ENCODE results near the gene STEAP1B.
"Not testable (repeated sequence)": the region's sequence is repeated elsewhere in the genome, so short reads cannot be mapped to it uniquely, and the experiment has no call there.

Gene STEAP1B

DNA sequence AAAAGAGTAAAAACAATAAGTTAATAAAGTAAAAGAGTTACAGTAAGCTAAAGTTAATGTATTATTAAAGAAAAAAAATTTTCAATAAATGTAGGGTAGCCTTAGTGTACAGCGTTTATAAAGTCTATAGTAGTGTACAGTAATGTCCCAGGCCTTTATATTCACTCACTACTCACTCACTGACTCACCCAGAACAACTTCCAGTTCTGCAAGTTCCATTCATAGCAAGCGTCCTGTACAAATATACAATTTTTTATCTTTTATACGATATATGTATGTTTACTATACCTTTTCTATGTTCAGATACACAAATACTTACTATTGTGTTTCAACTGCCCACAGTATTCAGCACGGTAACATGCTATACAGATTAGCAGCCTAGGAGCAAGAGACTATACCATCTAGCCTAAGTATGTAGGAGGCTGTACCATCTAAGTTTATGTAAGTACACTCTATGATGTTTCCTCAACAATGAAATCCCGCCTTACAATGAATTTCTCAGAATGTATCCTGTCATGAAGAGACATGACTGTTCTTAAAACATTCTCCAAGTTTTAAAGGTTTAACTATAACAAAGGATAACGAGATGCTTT is 3.6 kb downstream of the STEAP1B start:
- not testable (repeated sequence) for DNase-seq

DNA sequence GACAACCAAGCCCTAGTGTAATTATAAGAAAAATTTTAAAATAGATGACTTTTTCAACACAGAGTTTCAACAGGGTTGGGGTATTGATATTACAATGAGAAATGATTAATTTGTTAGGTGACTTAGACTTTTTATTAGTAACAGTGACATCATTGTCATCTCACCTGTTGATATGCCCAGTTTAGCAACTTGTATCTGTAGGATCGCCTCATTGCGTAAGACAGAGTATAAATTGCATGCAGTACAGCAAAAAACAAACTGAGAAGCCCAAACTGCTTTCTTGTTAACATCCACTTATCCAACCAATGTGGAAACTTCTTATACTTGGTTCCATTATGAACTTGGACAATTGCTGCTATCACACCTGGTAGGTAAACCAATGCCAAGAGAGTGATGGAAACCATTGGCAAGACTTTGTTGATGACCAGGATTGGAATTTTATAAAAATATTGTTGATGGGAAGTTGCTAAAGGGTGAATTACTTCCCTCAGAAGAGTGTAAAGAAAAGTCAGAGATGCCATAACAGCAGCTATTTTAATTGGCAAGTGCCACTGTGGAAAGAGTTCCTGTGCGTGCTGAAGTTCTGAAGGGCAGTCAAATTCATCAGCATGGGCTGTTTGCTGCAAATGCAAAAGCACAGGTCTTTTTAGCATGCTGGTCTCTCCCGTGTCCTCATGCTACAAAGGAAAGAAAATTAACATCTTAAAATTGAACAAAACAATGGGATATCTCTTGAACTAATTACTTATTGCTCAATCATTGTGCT is 6.6 kb downstream of the STEAP1B start:
- not testable (repeated sequence) for DNase-seq

DNA sequence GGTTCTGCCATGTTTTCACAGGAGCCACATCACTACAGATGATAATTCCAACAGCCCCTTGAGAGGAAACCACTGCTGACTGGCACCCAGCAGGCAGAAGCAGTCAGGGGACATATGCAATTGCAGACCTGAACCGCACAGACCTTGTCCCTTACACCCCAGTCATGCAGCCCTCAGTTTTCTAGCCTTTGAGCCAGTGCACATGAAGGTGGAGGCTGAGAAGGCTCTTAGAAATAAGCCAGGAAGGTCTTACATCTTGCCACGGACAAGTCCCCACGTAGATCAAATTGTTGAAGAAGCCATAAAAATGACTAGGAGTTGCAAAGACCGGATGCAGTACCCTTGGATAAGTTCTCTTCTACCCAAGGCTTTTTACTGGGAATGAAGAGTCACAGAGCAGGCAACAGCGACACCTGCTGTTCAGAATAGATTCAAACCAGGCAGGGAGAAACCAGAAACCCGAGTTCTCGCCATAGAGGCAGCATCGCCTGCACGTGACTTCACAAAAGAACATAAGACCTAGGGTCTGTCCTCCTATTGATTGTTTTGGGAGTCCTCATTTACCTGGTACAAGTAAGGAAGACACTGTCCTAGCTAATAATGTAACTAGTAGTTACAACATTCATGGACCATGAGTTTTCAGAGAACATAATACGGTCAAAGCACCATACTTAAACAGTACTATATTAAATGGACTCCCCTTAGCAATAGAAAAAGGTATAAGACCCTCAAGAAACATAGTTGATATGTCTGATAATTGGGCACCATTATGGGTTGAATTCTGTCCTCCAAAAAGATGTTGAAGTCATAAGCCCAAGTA is 11.1 kb downstream of the STEAP1B start:
- peak in 3 of 4 experiments; percentile 15 to 26 (median 21) for DNase-seq

DNA sequence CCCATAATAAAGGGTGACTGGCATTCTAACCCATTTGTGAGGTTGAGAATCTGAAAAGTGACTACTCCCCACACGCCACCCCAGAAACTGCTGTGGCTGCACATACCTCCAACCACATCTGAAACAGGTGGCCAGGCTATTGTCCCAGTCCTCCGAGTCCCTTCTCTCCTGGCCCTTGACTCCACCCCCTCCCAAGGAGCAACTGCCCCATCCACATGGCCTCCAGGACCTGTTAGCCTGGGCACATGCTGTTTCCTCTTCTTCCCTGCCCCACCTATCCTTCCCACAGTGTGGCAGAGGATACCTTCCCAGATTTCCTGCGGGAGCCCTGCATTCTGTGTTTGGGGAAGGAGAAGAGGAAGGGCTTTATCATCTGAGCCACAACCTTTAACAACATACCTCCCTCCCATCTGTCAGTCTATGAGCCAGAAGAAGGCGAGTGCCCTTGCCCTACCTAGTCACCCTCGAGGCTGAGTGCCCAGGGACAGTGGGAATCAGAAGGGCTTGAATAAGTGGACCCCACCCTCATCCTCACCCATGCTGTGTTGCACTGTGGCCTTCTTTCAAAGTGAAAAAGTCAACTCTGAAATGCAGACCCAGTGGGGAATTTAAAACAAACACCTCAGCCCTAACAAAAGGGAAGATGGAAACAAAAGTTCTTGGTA is 11.9 kb downstream of the STEAP1B start:
- no peak for DNase-seq

DNA sequence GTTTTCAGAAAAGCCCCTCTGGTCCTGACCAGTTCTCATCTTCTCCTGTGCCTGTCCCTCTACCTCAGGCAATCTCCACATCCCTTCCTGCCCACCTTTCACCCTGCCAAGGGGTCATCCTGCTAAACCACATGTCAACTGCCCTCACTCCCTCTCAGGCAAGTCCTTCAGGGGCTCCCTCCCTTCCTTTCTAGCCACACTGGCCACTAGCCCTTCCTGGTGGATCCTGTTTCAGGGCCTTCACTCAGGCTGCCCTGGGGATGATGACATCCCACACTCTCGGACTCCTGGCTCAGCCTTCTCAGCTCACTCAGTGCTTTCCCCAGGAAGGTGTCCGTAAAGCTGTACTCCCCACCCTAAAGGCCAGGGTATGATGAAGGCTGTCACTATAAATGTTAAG is 13.4 kb downstream of the STEAP1B start:
- no peak for DNase-seq

DNA sequence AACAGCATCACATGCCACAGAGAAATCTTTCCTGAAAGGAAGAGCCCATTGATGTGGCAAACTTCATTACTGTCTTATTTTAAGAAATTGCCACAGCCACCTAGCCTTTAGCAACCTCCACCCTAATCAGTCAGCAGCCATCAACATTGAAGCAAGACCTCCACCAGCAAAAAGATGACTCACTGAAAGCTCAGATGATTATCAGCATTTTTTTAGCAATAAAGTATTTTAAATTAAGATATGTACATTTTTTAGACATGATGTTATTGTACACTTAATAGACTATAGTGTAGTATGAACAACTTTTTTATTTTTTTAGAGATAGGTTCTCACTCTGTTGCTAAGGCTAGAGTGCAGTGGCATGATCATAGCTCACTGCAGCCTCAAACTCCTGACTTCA is 14.8 kb downstream of the STEAP1B start:
- DNase-seq = no peak

DNA sequence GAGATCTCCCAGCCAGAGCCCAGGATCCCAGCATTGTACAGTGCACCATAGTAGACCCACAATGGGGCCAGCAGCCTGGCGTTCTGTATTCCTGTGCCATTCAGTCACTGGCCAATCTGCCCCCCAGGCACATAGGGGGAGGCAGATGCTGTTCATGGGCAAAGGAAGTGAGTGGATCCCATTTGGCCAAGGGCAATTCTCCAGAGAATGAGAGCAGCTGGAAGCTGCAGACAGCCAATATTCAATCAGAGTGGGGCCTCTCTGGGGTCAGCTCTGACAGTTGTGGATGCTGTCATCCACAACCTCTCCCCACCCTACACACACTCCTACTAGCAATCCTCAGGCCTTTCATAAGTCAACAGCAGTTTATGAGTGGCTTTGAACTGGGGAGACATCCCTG is 17.5 kb downstream of the STEAP1B start:
- DNase-seq = no peak

DNA sequence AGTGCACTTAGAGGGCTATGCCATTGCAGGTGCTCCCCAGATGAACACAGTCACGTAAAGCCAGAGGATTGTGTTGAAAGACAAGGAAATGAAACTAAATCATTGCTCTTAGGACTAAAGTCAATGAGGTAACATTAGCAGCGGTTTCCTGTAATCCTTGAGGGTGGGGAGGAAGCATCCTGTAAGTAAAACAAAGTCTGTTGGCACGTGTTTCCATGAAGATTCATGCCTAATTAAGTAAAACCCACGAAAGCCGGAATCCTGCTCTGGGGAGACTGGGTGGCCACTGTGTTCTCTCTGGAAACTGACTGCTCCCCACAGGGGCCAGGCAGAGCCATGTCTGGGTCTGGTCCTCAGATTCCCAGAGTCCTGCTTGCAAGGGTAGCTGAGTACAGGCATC is 18.3 kb downstream of the STEAP1B start:
- no peak for DNase-seq

DNA sequence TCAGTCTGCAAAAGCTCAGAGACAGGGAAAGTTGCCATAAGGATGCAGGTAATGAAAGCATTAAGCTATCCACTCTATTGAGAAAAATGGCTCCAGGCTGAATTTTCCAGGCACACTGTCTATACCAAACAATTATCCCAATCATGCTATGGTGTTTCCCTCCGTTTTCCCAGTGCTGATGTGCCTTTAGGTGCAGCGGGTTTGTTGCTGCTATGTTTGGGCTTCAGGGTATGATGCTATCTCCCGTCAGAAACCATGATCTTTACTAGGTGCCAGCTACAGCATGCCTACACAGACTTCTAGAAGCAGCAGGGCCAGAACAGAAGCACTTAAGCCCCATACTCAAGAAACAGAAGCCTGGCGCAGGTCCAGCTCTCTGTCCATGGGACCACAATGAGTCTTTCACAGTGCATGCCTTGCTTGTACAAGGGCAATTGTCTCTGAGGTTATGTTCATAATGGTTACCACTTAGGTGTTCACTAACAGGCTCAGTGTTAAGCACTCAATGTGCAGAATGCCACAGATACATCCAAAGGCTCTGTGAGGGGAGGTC is 19.4 kb downstream of the STEAP1B start:
- no peak for DNase-seq

DNA sequence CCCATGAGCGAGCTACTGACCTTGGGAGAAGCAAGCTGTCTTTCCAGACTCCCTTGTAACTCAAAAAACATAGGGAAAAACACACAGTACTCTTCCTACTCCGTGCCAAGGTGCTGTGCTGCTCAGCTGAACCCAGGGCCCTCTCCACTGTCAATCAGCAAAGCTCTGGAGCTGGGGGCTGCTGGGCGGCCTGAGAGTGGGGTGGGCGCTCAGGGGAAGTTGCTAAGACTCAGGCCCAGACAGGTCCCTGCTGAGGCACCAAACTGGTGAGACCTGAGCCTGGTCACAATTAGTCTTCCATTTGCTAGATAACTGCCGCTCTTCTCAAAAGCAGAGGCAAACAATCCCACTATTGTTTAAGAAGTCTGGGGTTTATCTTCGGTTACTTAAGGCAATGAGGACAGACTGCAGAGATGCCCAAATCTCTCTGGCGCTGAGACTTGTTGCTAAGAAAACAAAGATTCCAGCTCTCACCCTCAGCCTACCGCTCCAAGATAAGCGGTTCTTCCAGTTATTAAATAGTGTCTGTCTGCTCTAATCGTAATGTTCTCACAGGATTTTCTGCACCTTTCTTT is 22.0 kb downstream of the STEAP1B start:
- DNase-seq = no peak

DNA sequence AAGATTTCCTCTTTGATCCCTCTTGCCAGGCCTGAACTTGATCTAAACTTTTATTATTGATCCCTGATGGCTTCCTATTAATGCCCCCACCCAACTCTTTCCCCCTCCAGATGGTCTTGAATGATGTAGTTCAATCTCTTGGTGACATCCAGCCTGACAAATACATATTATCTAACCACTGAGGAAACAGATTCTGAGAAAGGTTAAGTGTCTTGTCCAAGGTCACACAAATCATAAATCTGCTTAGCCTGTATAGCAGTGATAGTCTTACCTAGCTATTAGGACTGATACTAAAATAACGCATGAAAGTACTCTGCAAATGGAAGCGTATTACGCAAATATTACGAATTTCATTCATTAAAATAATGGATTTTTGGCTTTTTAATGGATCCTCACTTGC is 22.7 kb downstream of the STEAP1B start:
- no peak for DNase-seq

DNA sequence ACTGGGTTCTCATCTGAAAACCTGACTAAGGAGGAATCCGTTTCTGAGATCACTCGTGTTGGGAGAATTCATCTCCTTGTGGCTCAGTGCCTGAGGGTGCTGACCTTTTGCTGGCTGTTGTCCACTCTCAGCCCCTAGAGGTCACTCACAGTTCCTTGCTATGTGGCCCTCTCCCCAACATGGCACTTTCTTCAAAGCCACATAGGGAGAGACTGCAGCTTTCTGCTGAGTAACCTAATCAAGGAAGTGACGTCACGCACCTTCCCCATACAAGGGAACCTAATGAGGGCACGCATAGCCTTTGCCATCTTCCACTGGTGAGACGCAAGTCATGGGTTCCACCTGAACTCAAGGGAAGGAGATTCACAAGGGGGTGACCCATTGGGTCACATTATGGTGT is 23.2 kb downstream of the STEAP1B start:
- no peak for DNase-seq

DNA sequence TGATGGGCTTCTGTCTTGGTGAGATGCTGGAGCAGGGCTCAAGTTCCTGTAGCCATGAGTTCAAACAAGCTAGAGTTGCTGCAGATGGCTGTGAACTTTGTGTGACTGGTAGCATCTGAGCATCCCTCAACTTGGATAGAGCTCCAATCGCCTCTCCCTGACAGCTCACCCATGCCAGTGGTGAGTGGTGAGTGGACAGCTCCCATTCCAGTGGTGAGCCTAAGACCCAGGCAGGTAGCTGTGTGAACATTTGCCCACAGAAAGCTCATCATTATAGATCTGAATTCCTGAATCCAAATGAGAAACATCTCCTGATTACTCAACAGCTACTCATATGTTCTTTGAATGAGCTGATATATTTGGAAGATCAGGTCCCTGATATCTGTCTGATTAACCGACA is 25.3 kb downstream of the STEAP1B start:
- DNase-seq = no peak

DNA sequence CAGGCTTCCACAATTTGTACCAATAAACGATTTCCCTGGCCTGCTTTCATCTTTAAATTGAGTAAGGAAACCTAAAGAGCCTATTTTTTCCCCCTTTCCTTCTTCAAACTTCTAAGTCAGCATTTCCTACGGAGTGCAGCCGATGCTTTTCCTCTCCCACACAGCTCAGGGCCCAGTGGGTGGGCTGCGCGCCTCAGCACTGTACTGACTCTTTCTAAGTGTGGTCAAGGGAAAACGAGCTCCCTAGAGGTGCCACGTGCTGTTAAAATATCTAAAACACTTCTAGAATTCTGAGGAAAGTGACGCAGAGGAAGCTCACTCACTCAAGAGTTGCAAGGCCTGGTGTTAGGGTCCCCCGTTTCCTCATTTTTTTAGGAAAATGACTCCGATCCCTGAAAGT is 29.0 kb downstream of the STEAP1B start:
- no peak for DNase-seq

DNA sequence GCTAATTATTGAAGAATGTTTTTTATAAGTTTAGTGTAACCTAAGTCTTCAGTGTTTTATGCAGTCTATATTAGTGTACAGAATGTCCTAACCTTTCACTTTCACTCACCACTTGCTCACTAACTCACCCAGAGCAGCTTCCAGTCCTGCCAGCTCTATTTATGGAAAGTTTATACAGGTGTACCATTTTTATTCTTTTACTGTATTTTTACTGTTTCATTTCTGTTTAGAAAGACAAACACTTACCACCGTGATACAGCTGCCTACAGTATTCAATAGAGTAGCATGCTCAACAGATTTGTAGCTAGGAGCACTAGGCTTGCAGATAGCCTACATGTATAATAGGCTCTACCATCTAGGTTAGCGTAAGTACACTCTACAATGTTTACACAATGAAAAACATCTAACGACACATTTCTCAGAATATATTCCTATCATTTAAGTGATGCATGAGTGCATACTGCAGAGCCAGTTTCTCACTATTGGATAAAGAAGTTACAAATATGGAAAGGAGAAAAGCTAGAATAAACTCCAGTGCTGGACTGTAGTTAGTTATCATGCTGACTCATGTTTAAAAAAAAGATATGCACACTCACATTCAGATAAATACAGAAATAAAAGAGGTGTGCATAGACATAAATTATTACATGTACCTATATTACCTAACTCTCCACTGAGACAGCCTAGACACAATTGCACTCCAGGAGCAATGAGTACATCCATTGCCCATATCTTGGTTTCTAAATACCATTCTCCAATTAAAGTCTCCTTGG is 30.4 kb downstream of the STEAP1B start:
- no peak for DNase-seq

DNA sequence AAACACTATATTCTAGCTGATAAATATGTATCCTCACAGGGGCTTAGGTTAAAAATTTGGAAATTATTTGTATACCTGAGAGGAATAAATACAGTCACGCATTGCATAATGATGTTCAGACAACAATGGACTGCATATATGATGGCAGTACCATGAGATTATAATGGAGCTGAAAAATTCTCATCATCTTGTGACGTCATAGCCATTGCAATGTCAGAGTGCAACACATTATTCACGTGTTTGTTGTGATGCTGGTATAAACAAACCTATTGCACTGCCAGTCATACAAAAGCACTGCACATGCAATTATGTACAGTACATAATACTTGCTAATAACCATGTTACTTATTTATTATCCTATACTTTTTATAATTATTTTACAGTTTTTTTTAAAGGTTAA is 31.4 kb downstream of the STEAP1B start:
- no peak for DNase-seq

DNA sequence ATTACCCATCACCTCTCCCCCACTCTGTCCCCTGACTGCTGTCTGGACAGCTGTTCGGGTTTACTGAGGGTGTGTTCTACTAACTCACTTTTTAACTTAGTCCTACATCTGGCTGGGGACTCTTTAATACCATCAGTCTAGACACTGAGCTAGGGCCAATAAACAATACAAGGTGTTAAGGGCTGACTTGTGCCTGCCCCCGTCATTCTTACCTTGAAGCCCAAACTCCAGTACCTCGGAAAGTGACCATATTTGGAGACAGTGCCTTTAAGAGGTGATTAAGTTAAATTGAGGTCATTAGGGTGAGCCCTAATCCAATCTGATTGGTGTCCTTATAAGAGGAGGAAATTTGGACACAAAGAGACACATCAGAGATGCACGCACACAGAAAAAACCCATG is 35.7 kb downstream of the STEAP1B start:
- DNase-seq = no peak

DNA sequence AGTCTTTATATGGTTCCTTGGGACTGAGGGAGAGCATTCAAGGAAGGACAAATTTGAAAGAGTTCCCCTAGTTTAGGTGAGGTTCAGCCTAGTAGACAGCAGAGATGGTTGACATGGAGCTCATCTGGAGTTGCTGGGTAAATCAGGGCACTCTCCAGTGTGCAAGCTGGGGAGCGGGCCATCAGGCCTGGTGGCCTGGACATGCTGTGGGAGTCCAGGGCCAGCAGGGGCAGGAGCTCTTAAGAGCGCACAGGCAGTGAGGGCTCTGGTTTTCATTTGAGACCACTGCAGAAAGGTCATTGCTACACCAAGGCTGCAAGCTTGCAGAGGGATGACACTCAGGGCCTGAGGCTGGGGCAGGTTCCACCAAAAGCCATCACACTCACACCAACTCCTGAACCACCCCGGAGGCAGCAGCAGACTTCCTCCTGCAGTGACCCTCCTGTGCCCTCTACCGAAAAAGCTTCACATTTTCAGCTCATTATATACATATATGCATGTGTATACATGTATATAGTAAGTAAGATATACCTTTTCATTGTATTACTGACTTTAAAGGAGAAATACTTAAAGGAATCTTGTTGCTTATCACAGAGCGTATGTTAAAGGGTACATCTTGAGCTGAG is 39.5 kb downstream of the STEAP1B start:
- no peak for DNase-seq

DNA sequence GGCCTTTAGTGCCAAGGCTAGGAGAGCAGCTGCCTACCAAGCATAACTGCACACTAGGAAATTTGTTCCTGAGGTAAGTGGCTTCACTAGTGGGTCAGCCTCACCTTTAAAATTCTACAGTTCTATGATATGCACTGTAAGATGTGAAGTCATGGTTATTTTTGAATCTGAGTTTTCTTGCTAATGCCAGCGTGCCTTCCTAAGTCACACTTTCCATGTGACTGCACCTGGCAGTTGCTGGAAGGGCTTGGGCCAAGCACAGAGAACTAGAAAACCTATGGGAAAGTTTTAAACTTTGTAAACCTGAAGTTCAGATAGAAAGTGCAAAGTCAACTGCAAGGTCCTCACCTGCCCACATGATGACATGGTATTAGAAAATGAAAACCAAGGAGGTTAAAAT is 42.5 kb downstream of the STEAP1B start:
- DNase-seq = no peak

DNA sequence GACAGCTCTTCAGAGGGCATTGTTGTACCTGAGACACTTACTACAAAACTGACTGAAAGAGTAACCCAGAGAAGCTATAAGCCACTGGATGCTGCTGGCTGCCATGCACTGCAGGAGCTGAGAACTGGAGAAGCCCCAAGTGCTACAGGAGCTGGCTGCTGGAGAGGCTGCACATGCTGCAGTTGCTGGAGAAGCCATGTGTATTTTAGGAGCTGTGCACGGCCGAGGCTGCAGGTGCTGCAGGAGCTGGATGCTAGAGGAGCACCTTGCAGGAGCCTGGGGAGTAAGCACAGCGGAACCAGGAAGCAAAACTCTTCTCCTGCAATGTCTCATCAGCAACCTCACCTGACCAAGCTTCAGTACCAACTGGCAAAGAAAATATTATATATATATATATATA is 45.5 kb downstream of the STEAP1B start:
- no peak for DNase-seq

DNA sequence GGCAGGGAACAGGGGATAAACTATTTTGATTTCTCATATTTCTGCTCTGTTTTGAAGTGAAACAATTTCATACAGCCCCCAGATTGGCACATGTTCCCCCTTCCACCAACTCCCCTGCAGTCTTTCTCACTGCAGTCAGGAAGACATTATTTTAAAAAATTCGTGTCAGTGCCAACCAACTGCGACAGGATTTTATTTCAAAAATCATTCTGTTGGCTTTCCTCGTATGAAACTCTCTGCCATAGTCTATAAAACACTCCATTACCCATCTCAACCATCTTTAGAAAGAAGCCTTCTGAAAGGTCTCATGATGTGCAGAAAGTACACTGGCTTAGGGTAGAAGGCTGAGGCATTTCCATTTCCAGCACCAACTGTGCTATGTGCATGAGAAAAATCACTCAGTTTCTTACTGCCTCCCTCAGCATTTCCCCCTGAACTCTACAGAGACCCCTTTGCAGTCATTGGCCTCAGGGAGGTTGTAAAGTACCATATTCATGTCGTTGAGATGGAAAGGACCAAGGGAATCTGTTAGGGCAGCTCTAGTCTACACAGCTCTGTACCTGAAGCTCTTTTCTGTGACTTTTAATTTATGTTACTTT is 46.9 kb downstream of the STEAP1B start:
- no peak for DNase-seq

Data from activated naive CD4-positive, alpha-beta T cell (primary cell).